ENCODE results near the gene EREG.
A peak's percentile ranks its signal among the peaks of the same experiment; 100 is the strongest.

Gene EREG

DNA sequence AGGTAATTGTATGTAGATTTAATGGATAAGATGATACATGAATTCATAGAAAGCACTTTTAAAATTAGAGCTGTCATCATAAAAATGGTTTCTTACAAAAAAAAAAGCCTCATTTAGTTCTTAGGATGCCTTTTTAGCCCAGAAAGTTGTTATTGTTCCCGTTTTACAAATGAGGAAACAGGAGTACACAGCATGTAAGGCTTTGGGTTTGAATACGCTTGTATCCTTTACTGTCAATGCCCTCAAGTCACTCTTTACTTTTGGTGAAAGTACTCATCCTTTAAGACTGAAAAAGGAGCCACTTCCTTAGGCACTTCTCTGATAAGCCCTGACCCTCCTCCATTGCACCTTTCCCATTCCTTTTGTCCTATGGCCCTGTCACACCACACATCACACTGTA, 4.9 kb downstream of the EREG start:
- Histone ChIP-seq H2AFZ (ENCODE audit: low read length, unreplicated experiment) (no peak overlapping the region), H3K79me2 (ENCODE audit: control insufficient read depth, insufficient read depth, low read length, unreplicated experiment) (peaks cover 37% of the 10 kb centered on the region)

DNA sequence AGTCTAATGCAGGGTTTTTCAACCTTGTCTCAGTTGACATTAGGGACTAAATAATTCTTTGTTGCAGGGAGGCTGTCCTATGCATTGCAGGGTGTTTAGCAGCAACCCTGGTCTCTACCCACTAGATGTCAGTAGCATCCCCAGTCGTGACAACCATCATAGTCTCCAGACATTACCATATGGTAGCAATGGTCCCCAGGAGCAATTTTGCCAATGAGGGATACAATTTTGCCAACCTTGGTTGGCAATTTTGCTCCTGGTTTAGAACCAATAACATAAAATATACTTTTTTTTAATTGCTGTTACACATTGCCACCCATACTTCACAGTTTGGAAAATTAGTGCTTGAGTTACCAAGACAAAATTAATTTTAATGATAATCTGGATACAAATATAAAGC, 6.0 kb downstream of the EREG start:
- Histone ChIP-seq H3K36me3 (ENCODE audit: insufficient read depth, low read length) (no peaks in the 10 kb centered on the region), H3K27ac (ENCODE audit: low read depth, low read length) (peak overlapping the region; percentile 27; the same call in 1 of the 2 replicates), H2AFZ (ENCODE audit: low read length, unreplicated experiment) (no peak overlapping the region), H3K4me3 (ENCODE audit: low read depth, low read length) (no peak overlapping the region), H3K4me1 (ENCODE audit: control insufficient read depth, insufficient read depth, low read length, unreplicated experiment) (peaks cover 42% of the 10 kb centered on the region), H3K79me2 (ENCODE audit: control insufficient read depth, insufficient read depth, low read length, unreplicated experiment) (peaks cover 30% of the 10 kb centered on the region), H3K27me3 (ENCODE audit: insufficient read depth, low read length) (no peaks in the 10 kb centered on the region)

More for the DNA sequence above, 4.9 kb downstream of the EREG start:
- Histone ChIP-seq H3K27ac (ENCODE audit: low read depth, low read length) (0 out of 2 replicates have a peak overlapping the region, but pooled peaks have one; percentile 7), H3K27me3 (ENCODE audit: insufficient read depth, low read length) (no peaks in the 10 kb centered on the region), H3K4me1 (ENCODE audit: control insufficient read depth, insufficient read depth, low read length, unreplicated experiment) (peaks cover 33% of the 10 kb centered on the region), H3K4me3 (ENCODE audit: low read depth, low read length) (no peak overlapping the region), H3K36me3 (ENCODE audit: insufficient read depth, low read length) (no peaks in the 10 kb centered on the region)

DNA sequence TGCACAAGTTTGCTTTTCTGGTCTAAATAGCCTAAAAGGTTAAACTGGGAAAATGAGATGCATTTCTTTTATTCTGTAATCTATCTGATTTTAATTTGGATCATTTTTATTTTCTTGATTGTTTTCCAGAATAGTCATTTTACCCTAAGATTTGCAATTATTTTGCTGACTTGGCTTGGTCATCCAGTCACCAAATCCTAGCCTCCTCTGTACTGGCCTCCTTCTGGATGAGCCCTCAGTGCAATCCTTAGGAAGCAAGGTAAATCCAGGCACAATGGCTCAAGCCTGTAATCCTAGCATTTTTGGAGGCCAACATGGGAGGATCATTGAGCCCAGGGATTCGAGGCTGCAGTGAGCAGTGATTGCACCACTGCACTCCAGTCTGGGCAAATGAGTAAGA, 9.2 kb downstream of the EREG start:
- peaks cover 4% of the 10 kb centered on the region for H3K79me2 ChIP-seq (ENCODE audit: control insufficient read depth, insufficient read depth, low read length, unreplicated experiment)
- no peaks in the 10 kb centered on the region for H3K36me3 ChIP-seq (ENCODE audit: insufficient read depth, low read length)
- H3K4me3 ChIP-seq (ENCODE audit: low read depth, low read length) = no peak overlapping the region
- no peaks in the 10 kb centered on the region for H3K27me3 ChIP-seq (ENCODE audit: insufficient read depth, low read length)
- H3K4me1 ChIP-seq (ENCODE audit: control insufficient read depth, insufficient read depth, low read length, unreplicated experiment) = peaks cover 61% of the 10 kb centered on the region
- peak overlapping the region; percentile 99 for H3K27ac ChIP-seq (ENCODE audit: low read depth, low read length)
- no peak overlapping the region for H2AFZ ChIP-seq (ENCODE audit: low read length, unreplicated experiment)

- Histone ChIP-seq H3K27me3 (ENCODE audit: insufficient read depth, low read length) (no peaks in the 10 kb centered on the region), H3K36me3 (ENCODE audit: insufficient read depth, low read length) (no peaks in the 10 kb centered on the region), H3K79me2 (ENCODE audit: control insufficient read depth, insufficient read depth, low read length, unreplicated experiment) (peaks cover 3% of the 10 kb centered on the region), H3K27ac (ENCODE audit: low read depth, low read length) (peak overlapping the region; percentile 99), H3K4me3 (ENCODE audit: low read depth, low read length) (peak overlapping the region; percentile 58), H2AFZ (ENCODE audit: low read length, unreplicated experiment) (no peak overlapping the region), H3K4me1 (ENCODE audit: control insufficient read depth, insufficient read depth, low read length, unreplicated experiment) (peaks cover 61% of the 10 kb centered on the region)
Observed at GRCh38 chr4:74374561-74375327, 9.8 kb downstream of the EREG start.

DNA sequence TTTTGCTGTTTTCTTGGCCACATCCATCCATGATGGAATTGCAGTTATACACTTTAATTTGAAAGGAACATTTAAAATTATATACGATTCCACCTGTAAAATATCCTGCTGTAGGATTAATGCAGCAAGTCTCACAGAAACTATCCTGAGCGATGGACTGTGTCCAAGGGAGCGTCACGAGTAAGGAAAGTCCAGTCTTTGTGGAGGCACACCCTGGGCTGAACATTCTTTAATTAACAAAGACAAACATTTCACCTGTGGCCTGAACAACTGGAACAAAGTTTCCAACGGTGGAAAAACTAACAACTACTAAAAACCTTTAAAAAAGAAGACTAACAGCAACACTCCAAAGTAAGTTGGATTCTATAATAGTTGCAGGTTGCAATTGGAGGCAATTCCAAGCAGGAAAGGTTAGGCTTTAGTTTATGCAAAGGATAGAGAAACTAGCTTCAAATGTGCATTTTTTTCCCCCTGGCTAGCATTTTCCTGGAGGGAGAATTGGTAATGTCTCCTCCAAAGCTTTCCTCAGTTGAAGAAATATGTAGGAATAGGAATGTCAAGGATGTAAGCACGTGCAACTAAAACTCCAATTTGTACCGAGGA, 11.0 kb downstream of the EREG start:
- Histone ChIP-seq H3K36me3 (ENCODE audit: insufficient read depth, low read length) (no peaks in the 10 kb centered on the region), H3K27me3 (ENCODE audit: insufficient read depth, low read length) (no peaks in the 10 kb centered on the region), H3K4me3 (ENCODE audit: low read depth, low read length) (peak overlapping the region; percentile 14; the same call in 1 of the 2 replicates), H3K27ac (ENCODE audit: low read depth, low read length) (peak overlapping the region; percentile 99), H3K4me1 (ENCODE audit: control insufficient read depth, insufficient read depth, low read length, unreplicated experiment) (peaks cover 57% of the 10 kb centered on the region), H2AFZ (ENCODE audit: low read length, unreplicated experiment) (peak overlapping the region; percentile 12), H3K79me2 (ENCODE audit: control insufficient read depth, insufficient read depth, low read length, unreplicated experiment) (peaks cover 3% of the 10 kb centered on the region)

DNA sequence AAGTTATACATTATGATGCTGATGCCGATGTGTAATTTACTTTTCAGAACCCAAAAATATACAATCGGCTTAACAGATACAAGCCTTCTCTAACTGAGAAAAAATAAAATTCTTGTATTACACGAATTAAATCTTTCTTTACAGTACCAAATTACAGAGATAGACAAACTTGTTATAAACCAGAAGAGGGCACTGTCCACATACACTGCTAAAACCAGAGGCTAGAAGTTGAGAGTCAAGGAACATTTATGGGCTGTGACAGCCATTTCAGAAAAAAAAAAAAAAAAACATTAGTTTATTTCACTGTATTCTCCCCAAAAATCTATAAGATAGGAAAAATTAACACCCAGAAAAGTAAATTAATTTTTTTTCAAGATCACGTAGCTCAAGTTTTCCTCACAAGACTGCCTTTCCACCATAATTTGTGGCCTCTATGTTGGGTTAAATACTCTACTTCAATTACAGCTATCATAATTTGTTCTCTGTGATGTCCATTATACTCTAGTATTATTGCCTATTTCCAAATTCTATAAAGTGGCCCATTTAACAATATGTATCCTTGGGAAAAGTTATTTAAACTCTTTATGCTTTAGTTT, 12.0 kb downstream of the EREG start:
- H2AFZ ChIP-seq (ENCODE audit: low read length, unreplicated experiment) = peak overlapping the region; percentile 12
- no peaks in the 10 kb centered on the region for H3K36me3 ChIP-seq (ENCODE audit: insufficient read depth, low read length)
- no peaks in the 10 kb centered on the region for H3K27me3 ChIP-seq (ENCODE audit: insufficient read depth, low read length)
- peaks cover 50% of the 10 kb centered on the region for H3K4me1 ChIP-seq (ENCODE audit: control insufficient read depth, insufficient read depth, low read length, unreplicated experiment)
- H3K4me3 ChIP-seq (ENCODE audit: low read depth, low read length) = peak overlapping the region; percentile 14; the same call in 1 of the 2 replicates
- H3K79me2 ChIP-seq (ENCODE audit: control insufficient read depth, insufficient read depth, low read length, unreplicated experiment) = peaks cover 3% of the 10 kb centered on the region
- H3K27ac ChIP-seq (ENCODE audit: low read depth, low read length) = peak overlapping the region; percentile 99

DNA sequence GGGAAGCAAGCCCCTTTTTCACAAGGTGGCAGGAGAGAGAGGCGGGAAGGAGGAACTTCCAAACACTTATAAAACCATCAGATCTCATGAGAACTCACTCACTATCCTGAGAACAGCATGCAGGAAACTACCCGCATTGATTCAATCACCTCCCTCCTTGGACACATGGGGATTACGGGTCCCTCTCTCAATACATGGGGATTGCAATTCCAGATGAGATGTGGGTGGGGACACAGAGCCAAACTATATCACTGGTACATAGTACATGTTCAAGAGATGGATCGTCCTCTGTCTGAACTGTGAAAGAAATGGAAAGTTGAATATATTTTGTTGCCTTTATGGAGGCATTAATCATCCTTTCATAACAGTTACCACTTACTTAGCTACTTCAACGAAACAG, 12.8 kb downstream of the EREG start:
- peaks cover 45% of the 10 kb centered on the region for H3K4me1 ChIP-seq (ENCODE audit: control insufficient read depth, insufficient read depth, low read length, unreplicated experiment)
- no peak overlapping the region for H2AFZ ChIP-seq (ENCODE audit: low read length, unreplicated experiment)
- no peaks in the 10 kb centered on the region for H3K27me3 ChIP-seq (ENCODE audit: insufficient read depth, low read length)
- peaks cover 4% of the 10 kb centered on the region; the same call in 1 of the 2 replicates for H3K36me3 ChIP-seq (ENCODE audit: insufficient read depth, low read length)
- peak overlapping the region; percentile 6; the same call in 1 of the 2 replicates for H3K27ac ChIP-seq (ENCODE audit: low read depth, low read length)
- H3K79me2 ChIP-seq (ENCODE audit: control insufficient read depth, insufficient read depth, low read length, unreplicated experiment) = no peaks in the 10 kb centered on the region
- H3K4me3 ChIP-seq (ENCODE audit: low read depth, low read length) = no peak overlapping the region

DNA sequence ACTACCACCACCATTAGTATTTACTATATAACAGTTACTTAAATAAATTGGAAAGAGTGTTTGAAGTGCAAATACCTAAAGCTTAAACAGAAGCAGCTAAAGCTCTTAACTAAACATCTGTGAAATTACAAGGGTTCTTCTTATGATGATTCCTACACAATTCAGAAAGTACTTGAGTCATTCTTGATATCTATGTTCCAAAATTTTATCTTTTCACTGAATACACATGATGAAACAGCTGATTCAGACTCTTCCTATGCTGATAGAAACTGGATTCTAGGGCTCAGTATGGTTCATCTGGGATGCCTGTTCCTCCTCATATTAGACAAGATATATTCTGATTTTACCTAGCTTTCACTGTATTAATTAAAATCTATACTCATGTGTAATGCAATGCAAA, 13.6 kb downstream of the EREG start:
- Histone ChIP-seq H3K4me3 (ENCODE audit: low read depth, low read length) (no peak overlapping the region), H3K27me3 (ENCODE audit: insufficient read depth, low read length) (no peaks in the 10 kb centered on the region), H3K27ac (ENCODE audit: low read depth, low read length) (0 out of 2 replicates have a peak overlapping the region, but pooled peaks have one; percentile 6), H3K79me2 (ENCODE audit: control insufficient read depth, insufficient read depth, low read length, unreplicated experiment) (no peaks in the 10 kb centered on the region), H3K36me3 (ENCODE audit: insufficient read depth, low read length) (peaks cover 8% of the 10 kb centered on the region; the same call in 1 of the 2 replicates), H3K4me1 (ENCODE audit: control insufficient read depth, insufficient read depth, low read length, unreplicated experiment) (peaks cover 45% of the 10 kb centered on the region), H2AFZ (ENCODE audit: low read length, unreplicated experiment) (no peak overlapping the region)

DNA sequence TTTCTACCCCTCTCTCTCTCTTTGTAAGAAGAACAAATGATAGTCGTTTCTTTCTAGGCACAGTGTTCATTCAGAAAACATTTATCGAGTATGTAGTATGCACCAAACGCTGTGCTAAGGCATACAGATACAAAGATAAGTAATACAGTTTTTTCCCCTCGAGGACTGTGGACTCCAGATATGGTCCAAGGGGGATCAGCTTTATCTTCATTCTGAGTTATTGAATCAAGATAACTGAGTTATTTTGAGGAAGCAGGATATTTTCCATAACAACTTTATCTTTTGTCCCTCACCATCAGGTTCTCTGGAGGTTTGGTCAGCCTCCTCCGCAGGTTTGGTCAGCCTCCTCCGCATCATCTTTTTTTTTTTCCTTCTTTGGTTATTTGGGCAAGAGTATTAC, 15.0 kb downstream of the EREG start:
- Histone ChIP-seq H3K4me3 (ENCODE audit: low read depth, low read length) (no peak overlapping the region), H3K79me2 (ENCODE audit: control insufficient read depth, insufficient read depth, low read length, unreplicated experiment) (no peaks in the 10 kb centered on the region), H3K4me1 (ENCODE audit: control insufficient read depth, insufficient read depth, low read length, unreplicated experiment) (peaks cover 36% of the 10 kb centered on the region), H3K36me3 (ENCODE audit: insufficient read depth, low read length) (peaks cover 8% of the 10 kb centered on the region; the same call in 1 of the 2 replicates), H2AFZ (ENCODE audit: low read length, unreplicated experiment) (no peak overlapping the region), H3K27ac (ENCODE audit: low read depth, low read length) (no peak overlapping the region), H3K27me3 (ENCODE audit: insufficient read depth, low read length) (no peaks in the 10 kb centered on the region)

GRCh38 chr4:74385386-74385785, 20.4 kb downstream of the EREG start:
- Histone ChIP-seq H3K79me2 (ENCODE audit: control insufficient read depth, insufficient read depth, low read length, unreplicated experiment) (no peaks in the 10 kb centered on the region), H3K27ac (ENCODE audit: low read depth, low read length) (no peak overlapping the region), H2AFZ (ENCODE audit: low read length, unreplicated experiment) (no peak overlapping the region), H3K4me1 (ENCODE audit: control insufficient read depth, insufficient read depth, low read length, unreplicated experiment) (no peaks in the 10 kb centered on the region), H3K36me3 (ENCODE audit: insufficient read depth, low read length) (peaks cover 8% of the 10 kb centered on the region; the same call in 1 of the 2 replicates), H3K27me3 (ENCODE audit: insufficient read depth, low read length) (no peaks in the 10 kb centered on the region), H3K4me3 (ENCODE audit: low read depth, low read length) (no peak overlapping the region)
